ENCODE data around the gene IFT27.

- no peak for TF ChIP-seq CTCF (IDR thresholded peaks at IDR 0.05)
- TF ChIP-seq POLR2A (IDR thresholded peaks at IDR 0.05), result no peak
Observed at GRCh38 chr22:36729321-36729720, 46.6 kb downstream of the IFT27 start.
